ENCODE results near the gene METTL8. TPM values are rescaled to one million over a fixed set of nuclear protein-coding genes. Genes with fewer than 3 reads are reported as not detected.

Gene METTL8, protein sequence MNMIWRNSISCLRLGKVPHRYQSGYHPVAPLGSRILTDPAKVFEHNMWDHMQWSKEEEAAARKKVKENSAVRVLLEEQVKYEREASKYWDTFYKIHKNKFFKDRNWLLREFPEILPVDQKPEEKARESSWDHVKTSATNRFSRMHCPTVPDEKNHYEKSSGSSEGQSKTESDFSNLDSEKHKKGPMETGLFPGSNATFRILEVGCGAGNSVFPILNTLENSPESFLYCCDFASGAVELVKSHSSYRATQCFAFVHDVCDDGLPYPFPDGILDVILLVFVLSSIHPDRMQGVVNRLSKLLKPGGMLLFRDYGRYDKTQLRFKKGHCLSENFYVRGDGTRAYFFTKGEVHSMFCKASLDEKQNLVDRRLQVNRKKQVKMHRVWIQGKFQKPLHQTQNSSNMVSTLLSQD
- total RNA-seq, result 10 to 100 TPM; 20.9 to 22.4 TPM

DNA sequence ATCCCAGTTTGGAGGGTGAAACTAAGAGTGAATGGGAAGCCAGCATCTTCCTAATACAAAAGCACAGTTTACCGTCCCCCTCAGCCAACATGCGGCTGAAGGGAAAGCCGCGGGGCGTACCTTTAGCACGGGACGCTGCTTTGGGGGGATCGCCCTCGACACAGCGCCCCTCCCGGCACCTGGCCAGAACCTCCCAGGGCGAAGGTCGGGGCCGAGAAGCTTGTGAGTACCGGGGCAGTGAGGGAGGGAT is at the start of gene METTL8:
TSS of gene METTL8 (minus strand) at position 228 of the 250 bp plus-strand sequence. CDS start 41,805 bp downstream, outside the sequence.
- H3K4me3 Mint-ChIP-seq, result peak within 1 kb of the TSS; percentile 92
- ATAC-seq, result no peak
- ChIA-PET CTCF (interaction anchor here (0.6 to 4.0 kb wide), 9 partner anchors 9 to 504 kb away, joined by 3 to 25 read pairs (median 4); partner anchors contain the start of gene GORASP2), POLR2A (interaction anchor here (0.9 to 1.7 kb wide), 8 partner anchors 17 to 278 kb away, joined by 3 to 6 read pairs (median 4); partner anchors contain the start of gene TLK1)
- H3K27me3 Mint-ChIP-seq (ENCODE audit: low read depth), result no peaks in the 10 kb centered on the region
- no peak for DNase-seq
- peaks cover 31% of the 10 kb centered on the region for H3K4me1 Mint-ChIP-seq (ENCODE audit: low read depth)
- H3K9me3 Mint-ChIP-seq (ENCODE audit: insufficient read depth), result peaks cover 3% of the 10 kb centered on the region
- H3K36me3 Mint-ChIP-seq (ENCODE audit: low read depth), result peaks cover 62% of the 10 kb centered on the region
- H3K27ac Mint-ChIP-seq, result peak within 1 kb of the TSS; percentile 94

DNA sequence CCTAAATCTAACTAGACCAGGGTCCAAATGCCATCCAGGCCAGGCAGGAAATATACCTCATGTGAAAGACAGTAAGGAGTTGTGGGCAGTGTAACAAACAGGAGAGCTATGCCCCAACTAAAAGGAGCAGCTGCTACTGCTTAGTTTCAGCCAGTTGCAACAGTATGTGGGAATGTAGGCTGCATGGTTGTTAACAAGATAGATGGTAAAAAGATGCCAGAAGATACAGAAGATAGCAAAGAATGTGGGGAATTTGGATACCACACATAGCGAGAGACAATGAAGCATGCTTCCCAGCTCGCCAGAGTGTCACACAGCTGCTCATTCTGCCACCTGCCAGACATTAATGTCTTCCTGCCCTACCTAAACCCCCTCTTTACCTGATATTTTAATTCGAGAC is 49.1 kb upstream of the METTL8 start:
- no peak for ATAC-seq
- Mint-ChIP-seq H3K27me3 (ENCODE audit: low read depth) (no peaks in the 10 kb centered on the region), H3K9me3 (ENCODE audit: insufficient read depth) (no peaks in the 10 kb centered on the region), H3K36me3 (ENCODE audit: low read depth) (peaks cover 27% of the 10 kb centered on the region), H3K27ac (no peak overlapping the region), H3K4me3 (no peak overlapping the region), H3K4me1 (ENCODE audit: low read depth) (peaks cover 10% of the 10 kb centered on the region)
- DNase-seq, result no peak
- ChIA-PET CTCF (interaction anchor here (1.5 kb wide), 1 partner anchor 510 kb away, joined by 5 read pairs; no protein-coding TSS in a partner anchor), POLR2A (no interaction called here)

DNA sequence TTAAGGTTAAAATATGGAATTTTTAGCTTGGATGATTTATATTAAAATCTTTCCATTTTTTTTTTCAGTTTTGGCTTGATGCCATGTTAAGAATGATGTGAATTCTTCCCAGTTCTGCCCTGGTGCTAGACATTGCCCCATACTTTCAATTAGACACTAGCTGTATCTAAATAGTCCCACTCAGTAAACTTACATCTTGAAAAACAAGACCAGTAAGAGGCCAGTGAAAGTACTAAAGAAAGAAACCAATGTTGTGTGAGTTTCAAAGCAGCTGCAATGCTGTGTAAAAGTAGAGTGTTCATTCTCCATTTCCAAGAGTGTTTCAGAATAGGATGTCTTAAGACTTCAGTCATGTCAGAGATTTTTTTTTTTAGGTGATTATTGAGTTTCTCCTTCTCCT is 48.5 kb upstream of the METTL8 start:
- Mint-ChIP-seq H3K4me3 (no peak overlapping the region), H3K4me1 (ENCODE audit: low read depth) (peaks cover 10% of the 10 kb centered on the region), H3K9me3 (ENCODE audit: insufficient read depth) (no peaks in the 10 kb centered on the region), H3K27ac (no peak overlapping the region), H3K27me3 (ENCODE audit: low read depth) (no peaks in the 10 kb centered on the region), H3K36me3 (ENCODE audit: low read depth) (peaks cover 27% of the 10 kb centered on the region)
- POLR2A ChIA-PET, result no interaction called here
- DNase-seq, result no peak
- no peak for ATAC-seq
- CTCF ChIA-PET, result interaction anchor here (1.1 to 1.5 kb wide), 2 partner anchors 50 to 510 kb away, joined by 4 to 5 read pairs; no protein-coding TSS in a partner anchor

DNA sequence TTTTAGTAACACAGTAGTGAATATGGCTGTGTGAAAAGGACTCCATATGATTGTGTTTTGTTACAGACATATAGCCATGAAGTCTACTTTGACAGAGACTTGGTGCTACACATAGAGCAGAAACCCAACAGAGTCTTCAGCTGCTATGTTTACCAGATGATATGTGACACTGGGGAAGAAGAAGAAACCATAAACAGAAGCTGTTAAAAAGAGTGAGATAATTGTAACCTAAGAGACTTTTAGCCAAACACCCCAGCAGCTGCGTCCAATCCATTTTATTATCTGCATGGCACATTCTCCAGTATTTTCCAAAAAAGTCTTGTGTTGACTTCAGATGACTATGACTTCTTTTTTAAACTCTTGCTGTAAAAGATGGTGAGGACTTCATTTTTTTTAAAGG is 47.1 kb upstream of the METTL8 start:
- POLR2A ChIA-PET, result no interaction called here

DNA sequence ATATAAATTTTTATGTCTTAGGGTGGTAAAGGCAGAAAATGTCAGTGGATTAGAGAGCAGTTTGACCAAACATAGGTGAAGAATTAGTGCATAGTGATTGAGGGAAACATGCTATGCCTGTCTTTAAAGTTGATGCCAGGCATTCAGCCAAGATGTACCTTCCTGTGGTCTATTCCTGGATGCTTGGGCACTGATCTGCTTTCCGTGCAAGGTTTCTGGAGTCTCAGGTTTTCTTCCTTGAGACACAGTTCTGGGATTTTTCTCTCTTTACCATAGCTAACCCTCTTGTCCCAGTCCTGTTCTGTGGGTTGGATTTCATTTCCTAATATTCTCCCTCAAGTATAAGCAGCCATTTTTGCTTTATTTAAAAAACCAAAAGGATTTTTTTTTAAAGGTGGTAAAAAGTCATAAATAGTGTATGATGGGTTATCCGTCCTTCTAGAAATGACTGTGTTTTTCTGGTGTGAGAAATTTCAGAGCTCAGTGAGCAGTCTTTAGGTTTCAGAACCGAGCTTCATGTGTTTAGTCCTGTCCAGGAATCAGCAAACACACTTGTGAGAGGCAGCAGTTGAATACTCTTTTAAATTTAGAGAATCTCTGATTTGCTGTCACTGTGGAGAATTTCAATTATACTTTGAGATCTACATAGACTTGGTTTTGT is 45.5 kb upstream of the METTL8 start:
- POLR2A ChIA-PET, result interaction anchor here (0.9 kb wide), 1 partner anchor 44 kb away, joined by 3 read pairs; no protein-coding TSS in a partner anchor
- H3K4me1 Mint-ChIP-seq (ENCODE audit: low read depth), result peaks cover 2% of the 10 kb centered on the region
- H3K27me3 Mint-ChIP-seq (ENCODE audit: low read depth), result no peaks in the 10 kb centered on the region
- H3K36me3 Mint-ChIP-seq (ENCODE audit: low read depth), result peaks cover 34% of the 10 kb centered on the region
- H3K9me3 Mint-ChIP-seq (ENCODE audit: insufficient read depth), result no peaks in the 10 kb centered on the region
- H3K27ac Mint-ChIP-seq, result no peak overlapping the region
- no peak for ATAC-seq
- no peak overlapping the region for H3K4me3 Mint-ChIP-seq
- CTCF ChIA-PET, result interaction anchor here (1.2 to 1.5 kb wide), 2 partner anchors 53 to 63 kb away, joined by 3 read pairs; no protein-coding TSS in a partner anchor
- DNase-seq, result no peak

More for the DNA sequence above, 47.1 kb upstream of the METTL8 start:
- ATAC-seq, result no peak
- H3K36me3 Mint-ChIP-seq (ENCODE audit: low read depth), result peaks cover 28% of the 10 kb centered on the region
- no peaks in the 10 kb centered on the region for H3K9me3 Mint-ChIP-seq (ENCODE audit: insufficient read depth)
- H3K4me3 Mint-ChIP-seq, result no peak overlapping the region
- no peak overlapping the region for H3K27ac Mint-ChIP-seq
- DNase-seq, result no peak
- no peaks in the 10 kb centered on the region for H3K27me3 Mint-ChIP-seq (ENCODE audit: low read depth)
- peaks cover 10% of the 10 kb centered on the region for H3K4me1 Mint-ChIP-seq (ENCODE audit: low read depth)
- CTCF ChIA-PET, result no interaction called here

DNA sequence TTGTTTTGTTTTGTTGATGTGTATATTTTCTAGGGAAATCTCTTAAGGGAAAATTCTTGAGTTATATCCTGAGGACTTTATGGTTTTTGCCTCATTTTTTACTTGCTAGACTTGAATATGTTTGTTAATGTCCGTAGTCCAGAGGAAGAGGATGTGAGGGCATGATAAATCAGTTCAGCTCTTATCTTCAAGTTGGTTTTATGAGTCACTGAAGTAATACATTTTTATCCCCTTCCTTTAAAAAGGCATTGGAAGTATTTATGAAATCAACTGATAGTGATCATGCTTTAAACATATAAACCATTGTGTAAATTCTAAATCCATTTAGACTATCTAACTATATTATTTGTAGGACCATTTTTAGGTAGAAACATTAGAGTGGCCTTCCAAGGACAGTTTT is 44.6 kb upstream of the METTL8 start:
- no peak overlapping the region for H3K27ac Mint-ChIP-seq
- DNase-seq (no peak), ATAC-seq (no peak)
- no peak overlapping the region for H3K4me3 Mint-ChIP-seq
- H3K27me3 Mint-ChIP-seq (ENCODE audit: low read depth), result no peaks in the 10 kb centered on the region
- H3K4me1 Mint-ChIP-seq (ENCODE audit: low read depth), result peaks cover 3% of the 10 kb centered on the region
- H3K36me3 Mint-ChIP-seq (ENCODE audit: low read depth), result peaks cover 35% of the 10 kb centered on the region
- H3K9me3 Mint-ChIP-seq (ENCODE audit: insufficient read depth), result no peaks in the 10 kb centered on the region
- CTCF ChIA-PET, result interaction anchor here (1.5 kb wide), 1 partner anchor 62 kb away, joined by 3 read pairs; no protein-coding TSS in a partner anchor
- POLR2A ChIA-PET, result no interaction called here

DNA sequence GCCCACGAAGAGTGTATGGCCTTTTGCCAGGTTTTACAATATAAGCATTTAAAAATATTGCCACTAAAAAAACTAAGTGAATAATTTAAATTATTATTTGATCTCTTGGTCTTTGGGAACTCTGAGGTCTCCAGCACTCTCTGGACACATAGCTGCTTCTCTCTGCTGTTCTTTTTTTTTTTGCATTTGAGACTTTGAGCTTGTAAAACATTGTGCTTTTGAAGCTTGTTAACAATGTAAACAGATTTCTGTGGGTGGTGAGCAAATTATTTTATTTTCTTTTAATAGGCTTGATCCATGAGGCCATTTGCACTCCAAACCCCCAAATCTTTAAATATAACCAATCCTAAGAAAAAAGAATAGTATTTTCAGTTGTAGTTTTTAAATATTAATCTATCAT is 42.2 kb upstream of the METTL8 start:
- Mint-ChIP-seq H3K9me3 (ENCODE audit: insufficient read depth) (no peaks in the 10 kb centered on the region), H3K4me1 (ENCODE audit: low read depth) (peaks cover 3% of the 10 kb centered on the region), H3K27ac (no peak overlapping the region), H3K27me3 (ENCODE audit: low read depth) (no peaks in the 10 kb centered on the region), H3K4me3 (no peak overlapping the region), H3K36me3 (ENCODE audit: low read depth) (peaks cover 32% of the 10 kb centered on the region)
- POLR2A ChIA-PET, result no interaction called here
- no peak for DNase-seq
- ATAC-seq, result no peak
- CTCF ChIA-PET, result interaction anchor here (0.6 kb wide), 1 partner anchor 12 kb away, joined by 3 read pairs; no protein-coding TSS in a partner anchor

DNA sequence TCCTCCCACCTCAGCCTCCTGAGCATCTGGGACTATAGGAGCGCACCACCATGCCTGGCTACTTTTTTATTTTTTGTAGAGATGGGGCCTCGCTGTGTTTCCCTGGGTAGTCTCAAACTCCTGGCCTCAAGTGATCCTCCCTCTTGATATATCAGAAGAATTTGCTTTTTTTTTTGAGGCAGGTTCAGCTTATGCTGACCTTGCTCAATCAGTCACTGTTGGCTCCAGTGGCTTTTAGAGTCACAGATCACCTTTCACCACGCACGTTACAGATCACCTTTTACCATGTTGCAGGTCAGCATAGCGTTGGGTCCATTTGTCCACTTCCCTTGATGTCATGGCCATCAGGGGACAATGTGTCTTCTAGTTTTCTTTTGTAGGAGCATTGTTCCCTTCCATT is 36.3 kb upstream of the METTL8 start:
- H3K27me3 Mint-ChIP-seq (ENCODE audit: low read depth), result no peaks in the 10 kb centered on the region
- no peaks in the 10 kb centered on the region for H3K9me3 Mint-ChIP-seq (ENCODE audit: insufficient read depth)
- no peak for ATAC-seq
- H3K4me1 Mint-ChIP-seq (ENCODE audit: low read depth), result peaks cover 3% of the 10 kb centered on the region
- H3K36me3 Mint-ChIP-seq (ENCODE audit: low read depth), result peaks cover 35% of the 10 kb centered on the region
- no peak overlapping the region for H3K27ac Mint-ChIP-seq
- no peak overlapping the region for H3K4me3 Mint-ChIP-seq
- POLR2A ChIA-PET, result no interaction called here
- DNase-seq, result no peak
- CTCF ChIA-PET, result no interaction called here

DNA sequence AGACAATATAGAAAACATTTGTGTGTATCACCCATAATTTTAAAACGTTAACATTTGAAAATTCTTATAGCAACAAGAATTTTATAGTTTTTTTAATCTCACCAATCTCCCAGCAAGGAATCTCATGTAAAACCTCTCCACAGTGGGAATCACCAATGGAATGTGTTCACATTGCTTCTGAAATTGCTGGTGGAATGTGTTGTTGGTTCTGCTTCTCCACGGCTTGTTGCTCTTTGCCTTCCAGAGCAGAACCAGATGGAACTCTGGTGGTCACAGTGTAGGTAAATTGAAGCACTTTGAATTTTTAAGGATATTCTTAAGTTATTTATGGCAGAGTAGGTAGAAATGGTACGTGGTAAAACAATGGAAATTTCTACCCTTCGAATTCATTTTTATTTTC is 35.4 kb upstream of the METTL8 start:
- ATAC-seq, result no peak
- H3K27ac Mint-ChIP-seq, result no peak overlapping the region
- no peaks in the 10 kb centered on the region for H3K27me3 Mint-ChIP-seq (ENCODE audit: low read depth)
- H3K4me3 Mint-ChIP-seq, result no peak overlapping the region
- CTCF ChIA-PET, result no interaction called here
- no peaks in the 10 kb centered on the region for H3K9me3 Mint-ChIP-seq (ENCODE audit: insufficient read depth)
- POLR2A ChIA-PET, result no interaction called here
- no peak for DNase-seq
- H3K36me3 Mint-ChIP-seq (ENCODE audit: low read depth), result peaks cover 29% of the 10 kb centered on the region
- no peaks in the 10 kb centered on the region for H3K4me1 Mint-ChIP-seq (ENCODE audit: low read depth)

DNA sequence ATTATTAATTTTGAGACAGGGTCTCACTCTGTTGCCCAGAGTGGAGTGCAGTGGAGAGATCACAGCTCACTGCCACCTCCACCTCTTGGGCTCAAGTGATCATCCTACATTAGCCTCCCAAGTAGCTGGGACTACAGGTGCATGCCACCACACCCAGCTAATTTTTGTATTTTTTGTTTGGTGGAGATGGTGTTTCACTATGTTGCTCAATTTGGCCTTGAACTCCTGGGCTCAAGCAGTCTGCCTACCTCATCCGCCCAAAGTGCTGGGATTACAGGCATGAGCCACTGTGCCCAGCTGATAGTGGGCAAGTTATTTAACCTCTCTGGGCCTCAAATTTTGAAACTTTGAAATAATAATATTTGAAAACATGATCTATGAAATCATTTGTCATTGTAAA is 26.7 kb upstream of the METTL8 start:
- no peak for ATAC-seq
- CTCF ChIA-PET, result no interaction called here
- H3K4me3 Mint-ChIP-seq, result no peak overlapping the region

DNA sequence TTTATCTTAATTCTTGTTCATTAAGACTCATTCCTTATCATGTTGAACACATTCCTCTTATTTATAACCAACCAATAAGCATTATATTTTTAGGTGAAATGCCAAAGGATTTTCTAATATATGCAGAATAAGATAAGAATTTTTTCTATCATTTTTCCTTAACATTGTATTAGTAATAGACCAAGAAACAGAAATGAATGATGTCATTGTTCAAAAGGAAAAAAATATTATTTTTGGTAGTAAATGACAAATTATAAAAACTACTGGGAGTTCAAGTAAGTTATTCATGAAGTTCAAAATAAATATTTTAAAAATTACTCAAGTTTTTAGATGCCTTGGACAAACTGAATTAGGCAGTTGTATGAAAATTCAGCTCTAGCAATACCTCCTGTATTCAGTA is 25.7 kb upstream of the METTL8 start:
- H3K4me3 Mint-ChIP-seq, result no peak overlapping the region
- no peak overlapping the region for H3K27ac Mint-ChIP-seq
- H3K9me3 Mint-ChIP-seq (ENCODE audit: insufficient read depth), result peaks cover 12% of the 10 kb centered on the region
- ChIA-PET POLR2A (no interaction called here), CTCF (interaction anchor here (0.7 to 1.4 kb wide), 2 partner anchors 9 to 114 kb away, joined by 4 read pairs; no protein-coding TSS in a partner anchor)
- H3K27me3 Mint-ChIP-seq (ENCODE audit: low read depth), result no peaks in the 10 kb centered on the region
- no peak for ATAC-seq
- H3K4me1 Mint-ChIP-seq (ENCODE audit: low read depth), result no peaks in the 10 kb centered on the region
- no peak for DNase-seq
- H3K36me3 Mint-ChIP-seq (ENCODE audit: low read depth), result peaks cover 46% of the 10 kb centered on the region

More for the DNA sequence above, 26.7 kb upstream of the METTL8 start:
- H3K9me3 Mint-ChIP-seq (ENCODE audit: insufficient read depth), result peaks cover 12% of the 10 kb centered on the region
- peaks cover 39% of the 10 kb centered on the region for H3K36me3 Mint-ChIP-seq (ENCODE audit: low read depth)
- no peak for DNase-seq
- POLR2A ChIA-PET, result no interaction called here
- H3K27me3 Mint-ChIP-seq (ENCODE audit: low read depth), result no peaks in the 10 kb centered on the region
- no peaks in the 10 kb centered on the region for H3K4me1 Mint-ChIP-seq (ENCODE audit: low read depth)
- no peak overlapping the region for H3K27ac Mint-ChIP-seq

DNA sequence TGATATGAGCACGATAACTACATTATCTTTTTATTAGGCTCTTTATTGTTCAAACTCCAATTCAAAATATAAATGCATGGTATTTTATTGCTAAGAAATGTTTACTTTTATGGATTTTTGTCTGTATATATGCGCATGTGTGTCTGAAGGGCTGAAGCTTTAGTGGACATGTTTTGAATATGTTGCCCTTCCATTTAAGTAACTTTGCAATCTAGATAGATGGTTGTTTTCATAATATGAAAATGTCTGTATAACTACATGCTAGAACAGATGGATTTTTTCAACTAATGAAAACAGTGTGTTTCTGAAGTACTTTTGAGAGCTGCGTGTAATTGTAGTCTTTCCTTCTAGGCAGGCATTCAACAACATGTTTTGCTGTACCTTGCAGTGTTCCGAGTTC is 19.0 kb upstream of the METTL8 start:
- ChIA-PET POLR2A (interaction anchor here (0.5 kb wide), 1 partner anchor 289 kb away, joined by 3 read pairs; no protein-coding TSS in a partner anchor), CTCF (no interaction called here)
- Mint-ChIP-seq H3K27me3 (ENCODE audit: low read depth) (no peaks in the 10 kb centered on the region), H3K4me1 (ENCODE audit: low read depth) (no peaks in the 10 kb centered on the region), H3K4me3 (no peak overlapping the region), H3K9me3 (ENCODE audit: insufficient read depth) (peaks cover 6% of the 10 kb centered on the region), H3K36me3 (ENCODE audit: low read depth) (peaks cover 49% of the 10 kb centered on the region), H3K27ac (no peak overlapping the region)
- ATAC-seq (no peak), DNase-seq (no peak)

All from activated CD8-positive, alpha-beta T cell treated with anti-CD3 and anti-CD28 coated beads, Interleukin-2, amount 10 ng/mL, durations not matched to agents 7 days and 5 days (primary cell).